ENCODE results near the gene CEP290. TPM values are rescaled to one million over a fixed set of nuclear protein-coding genes. Genes with fewer than 3 reads are reported as not detected.

CEP290 gene
- total and polyA plus RNA-seq, 2 donors (not counting 3 experiments of a cell fraction or from before 2014, with no cell fraction given): 3.9 to 16.5 TPM

- Histone ChIP-seq H3K9me3 (replicated peaks; ENCODE audit: control insufficient read depth, insufficient read depth, low read length) (no peaks in the 10 kb centered on the region), H3K4me1 (ENCODE audit: control insufficient read depth, extremely low read depth, insufficient read depth, low read length) (no peaks in the 10 kb centered on the region), H3K79me2 (ENCODE audit: control insufficient read depth, insufficient read depth, low read length) (no peaks in the 10 kb centered on the region), H3K27ac (ENCODE audit: insufficient read depth, low read depth, low read length) (no peak overlapping the region), H2AFZ (ENCODE audit: low read depth, low read length) (no peak overlapping the region), H3K4me3 (replicated peaks in 1 of 3; ENCODE audit: insufficient read depth in 1 of 3, low read depth in 1 of 3, low read length in 3 of 3) (no peak overlapping the region), H3K36me3 (ENCODE audit: control insufficient read depth in 2 of 2, extremely low read depth in 1 of 2, insufficient read depth in 2 of 2, low read length in 2 of 2) (peaks cover 0 to 5% of the 10 kb centered on the region in 2 experiments), H3K27me3 (ENCODE audit: control insufficient read depth in 2 of 2, insufficient read depth in 2 of 2, low read length in 2 of 2) (no peaks in the 10 kb centered on the region), H3K9me1 (replicated peaks; ENCODE audit: control insufficient read depth, extremely low read depth, insufficient read depth, low read length) (no peaks in the 10 kb centered on the region), H4K20me1 (replicated peaks; ENCODE audit: control insufficient read depth, extremely low read depth, insufficient read depth, low read length) (no peaks in the 10 kb centered on the region), H3K4me2 (ENCODE audit: insufficient read depth, low read length) (no peak overlapping the region), H3K9ac (replicated peaks; ENCODE audit: extremely low read depth, insufficient read depth, low read length) (no peak overlapping the region)
- dilution Hi-C loops (cut with MboI; ENCODE audit: extremely low pct_ligation_motif_present, low sequenced_read_pairs) (no loop called here), intact Hi-C loops (cut with micrococcal nuclease) (no loop called here)
- DNase-seq (ENCODE audit: low read depth, low spot score) (no peak), FAIRE-seq (no peak)
- ChIA-PET POLR2A (no interaction called here), CTCF (interaction anchor here (1.1 to 1.9 kb wide), 2 partner anchors 14 to 18 kb away, joined by 4 to 8 read pairs; no protein-coding TSS in a partner anchor)
- TF ChIP-seq EZH2 (IDR thresholded peaks at IDR 0.05; ENCODE audit: borderline replicate concordance, low read depth, low read length, severe bottlenecking) (no peak), MAX (IDR thresholded peaks at IDR 0.05; ENCODE audit: insufficient read depth, insufficient read length) (no peak), MYC (IDR thresholded peaks at IDR 0.05; ENCODE audit: low read depth, low read length) (no peak), JUN (IDR thresholded peaks at IDR 0.05; ENCODE audit: borderline replicate concordance, insufficient read depth, insufficient read length, low read depth) (no peak), POLR2AphosphoS5 (IDR thresholded peaks at IDR 0.05; ENCODE audit: insufficient read depth, low read depth, low read length) (no peak)
- BruUV-seq (replicated peaks): no TSS peak
These were observed 85.3 kb downstream of the CEP290 start for GRCh38 chr12:88056571-88056970.

- TF ChIP-seq MYC (IDR thresholded peaks at IDR 0.05; ENCODE audit: low read depth, low read length) (no peak), CTCF (IDR thresholded peaks at IDR 0.05; ENCODE audit: extremely low read depth in 1 of 2, insufficient read depth in 1 of 2, low read depth in 1 of 2, low read length in 2 of 2) (peak; percentile 16 to 39)
- H2AFZ ChIP-seq (ENCODE audit: low read depth, low read length): no peak overlapping the region
- ChIA-PET CTCF (interaction anchor here (0.6 to 1.5 kb wide), 4 partner anchors 11 to 186 kb away, joined by 3 to 4 read pairs (median 4); a partner anchor contains a TSS), POLR2A (no interaction called here)
- H3K27me3 ChIP-seq (ENCODE audit: control insufficient read depth in 2 of 2, insufficient read depth in 2 of 2, low read length in 2 of 2): no peaks in the 10 kb centered on the region
- H3K4me3 ChIP-seq (replicated peaks in 1 of 3; ENCODE audit: insufficient read depth in 1 of 3, low read depth in 1 of 3, low read length in 3 of 3): no peak overlapping the region
- BruUV-seq (replicated peaks): no TSS peak
- H4K20me1 ChIP-seq (replicated peaks; ENCODE audit: control insufficient read depth, extremely low read depth, insufficient read depth, low read length): no peaks in the 10 kb centered on the region
- H3K9ac ChIP-seq (replicated peaks; ENCODE audit: extremely low read depth, insufficient read depth, low read length): no peak overlapping the region
- DNase-seq (ENCODE audit: low read depth, low spot score) (peak; percentile 52), FAIRE-seq (no peak)
- intact Hi-C loops (cut with micrococcal nuclease) (no loop called here), dilution Hi-C loops (cut with MboI; ENCODE audit: extremely low pct_ligation_motif_present, low sequenced_read_pairs) (no loop called here)
- no peaks in the 10 kb centered on the region for H3K79me2 ChIP-seq (ENCODE audit: control insufficient read depth, insufficient read depth, low read length)
- H3K4me1 ChIP-seq (ENCODE audit: control insufficient read depth, extremely low read depth, insufficient read depth, low read length): no peaks in the 10 kb centered on the region
- H3K4me2 ChIP-seq (ENCODE audit: insufficient read depth, low read length): no peak overlapping the region
- no peaks in the 10 kb centered on the region for H3K9me1 ChIP-seq (replicated peaks; ENCODE audit: control insufficient read depth, extremely low read depth, insufficient read depth, low read length)
- no peaks in the 10 kb centered on the region for H3K9me3 ChIP-seq (replicated peaks; ENCODE audit: control insufficient read depth, insufficient read depth, low read length)
- peaks cover 0 to 11% of the 10 kb centered on the region in 2 experiments for H3K36me3 ChIP-seq (ENCODE audit: control insufficient read depth in 2 of 2, extremely low read depth in 1 of 2, insufficient read depth in 2 of 2, low read length in 2 of 2)
- no peak overlapping the region for H3K27ac ChIP-seq (ENCODE audit: insufficient read depth, low read depth, low read length)
These were observed 89.2 kb downstream of the CEP290 start for GRCh38 chr12:88052686-88053085.

Measured in endothelial cell of umbilical vein (primary cell).